Measurements from ENCODE around the gene SLC9A2.

SLC9A2 gene

GRCh38 chr2:102737431-102737830 lies 118.1 kb downstream of the SLC9A2 start:
- DNase-seq (ENCODE audit: low read depth): no peak
- peak overlapping the region; percentile 76 for H3K4me3 ChIP-seq (replicated peaks; ENCODE audit: low read depth, low read length)
- TF ChIP-seq, protein P1, sequence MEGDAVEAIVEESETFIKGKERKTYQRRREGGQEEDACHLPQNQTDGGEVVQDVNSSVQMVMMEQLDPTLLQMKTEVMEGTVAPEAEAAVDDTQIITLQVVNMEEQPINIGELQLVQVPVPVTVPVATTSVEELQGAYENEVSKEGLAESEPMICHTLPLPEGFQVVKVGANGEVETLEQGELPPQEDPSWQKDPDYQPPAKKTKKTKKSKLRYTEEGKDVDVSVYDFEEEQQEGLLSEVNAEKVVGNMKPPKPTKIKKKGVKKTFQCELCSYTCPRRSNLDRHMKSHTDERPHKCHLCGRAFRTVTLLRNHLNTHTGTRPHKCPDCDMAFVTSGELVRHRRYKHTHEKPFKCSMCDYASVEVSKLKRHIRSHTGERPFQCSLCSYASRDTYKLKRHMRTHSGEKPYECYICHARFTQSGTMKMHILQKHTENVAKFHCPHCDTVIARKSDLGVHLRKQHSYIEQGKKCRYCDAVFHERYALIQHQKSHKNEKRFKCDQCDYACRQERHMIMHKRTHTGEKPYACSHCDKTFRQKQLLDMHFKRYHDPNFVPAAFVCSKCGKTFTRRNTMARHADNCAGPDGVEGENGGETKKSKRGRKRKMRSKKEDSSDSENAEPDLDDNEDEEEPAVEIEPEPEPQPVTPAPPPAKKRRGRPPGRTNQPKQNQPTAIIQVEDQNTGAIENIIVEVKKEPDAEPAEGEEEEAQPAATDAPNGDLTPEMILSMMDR (IDR thresholded peaks at IDR 0.05; ENCODE audit: low read length, missing control alignments): no peak

DNA sequence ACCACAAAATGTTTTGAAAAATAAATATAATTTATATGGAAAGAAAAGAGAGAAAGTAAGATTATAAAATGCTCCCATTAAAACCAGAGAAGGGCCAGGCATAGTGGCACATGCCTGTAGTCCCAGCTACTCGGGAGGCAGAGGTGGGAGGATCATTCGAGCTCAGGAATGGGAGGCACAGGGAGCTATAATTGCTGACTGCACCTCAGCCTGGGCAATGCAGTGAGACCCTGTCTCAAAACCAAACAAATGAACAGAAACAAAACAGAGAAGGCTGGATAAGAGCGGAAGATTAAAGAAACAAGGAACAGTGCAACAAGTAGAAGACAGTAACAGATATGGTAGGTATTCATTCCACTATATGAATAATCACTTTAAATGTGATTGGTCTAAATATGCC lies 123.9 kb downstream of the SLC9A2 start:
- TF ChIP-seq, protein P1 (IDR thresholded peaks at IDR 0.05; ENCODE audit: low read length, missing control alignments): no peak
- DNase-seq (ENCODE audit: low read depth): no peak

DNA sequence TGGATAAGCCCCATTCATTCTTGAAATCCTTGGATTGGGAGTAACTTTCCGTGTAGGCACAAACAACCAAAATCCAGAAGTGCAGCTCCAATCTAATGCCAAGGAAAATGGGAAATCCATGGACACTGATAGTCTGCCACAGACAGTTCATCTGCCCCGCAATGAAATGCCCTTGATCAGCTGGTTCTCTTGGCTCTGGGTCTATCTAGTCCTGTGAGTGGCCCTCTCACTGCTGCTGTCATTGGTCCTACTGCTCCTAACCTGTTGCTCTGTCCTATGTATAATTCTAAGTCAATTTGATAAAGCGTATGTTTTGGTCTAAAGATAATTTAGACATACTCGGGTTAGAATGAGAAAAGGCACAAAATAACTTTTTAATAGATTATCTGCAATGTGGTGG lies 128.8 kb downstream of the SLC9A2 start:
- no peak overlapping the region for H3K4me3 ChIP-seq (replicated peaks; ENCODE audit: low read depth, low read length)
- TF ChIP-seq, protein P1 (IDR thresholded peaks at IDR 0.05; ENCODE audit: low read length, missing control alignments): no peak

More for the DNA sequence above, 123.9 kb downstream of the SLC9A2 start:
- no peak overlapping the region for H3K4me3 ChIP-seq (replicated peaks; ENCODE audit: low read depth, low read length)

DNA sequence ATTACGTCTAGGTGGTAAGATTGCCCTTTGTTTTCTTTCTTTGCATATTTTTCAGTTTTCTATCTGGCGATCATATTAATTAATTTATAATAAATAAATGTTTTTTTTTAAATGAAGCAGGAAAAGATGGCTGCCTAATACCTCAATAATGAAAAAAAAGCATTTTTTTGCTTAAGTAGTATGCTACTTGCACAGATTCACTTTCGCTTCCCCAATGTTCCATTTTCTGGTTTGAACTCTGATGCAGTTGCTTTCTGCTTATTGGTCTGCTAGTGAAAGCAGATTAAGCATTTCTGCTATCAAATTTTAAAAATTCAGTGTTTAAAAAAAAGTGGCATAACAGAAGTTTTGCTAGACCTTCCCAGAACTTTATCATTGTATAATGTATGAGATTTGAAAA lies 130.6 kb downstream of the SLC9A2 start:
- TF ChIP-seq, protein P1 (IDR thresholded peaks at IDR 0.05; ENCODE audit: low read length, missing control alignments): no peak
- no peak for DNase-seq (ENCODE audit: low read depth)
- no peak overlapping the region for H3K4me3 ChIP-seq (replicated peaks; ENCODE audit: low read depth, low read length)

More for the DNA sequence above, 128.8 kb downstream of the SLC9A2 start:
- no peak for DNase-seq (ENCODE audit: low read depth)

- H3K4me3 ChIP-seq (replicated peaks; ENCODE audit: low read depth, low read length): no peak overlapping the region
- peak; percentile 61 for DNase-seq (ENCODE audit: low read depth)
- TF ChIP-seq, protein P1 (IDR thresholded peaks at IDR 0.05; ENCODE audit: low read length, missing control alignments): peak; percentile 78
Observed at GRCh38 chr2:102753563-102754159, 134.3 kb downstream of the SLC9A2 start.

DNA sequence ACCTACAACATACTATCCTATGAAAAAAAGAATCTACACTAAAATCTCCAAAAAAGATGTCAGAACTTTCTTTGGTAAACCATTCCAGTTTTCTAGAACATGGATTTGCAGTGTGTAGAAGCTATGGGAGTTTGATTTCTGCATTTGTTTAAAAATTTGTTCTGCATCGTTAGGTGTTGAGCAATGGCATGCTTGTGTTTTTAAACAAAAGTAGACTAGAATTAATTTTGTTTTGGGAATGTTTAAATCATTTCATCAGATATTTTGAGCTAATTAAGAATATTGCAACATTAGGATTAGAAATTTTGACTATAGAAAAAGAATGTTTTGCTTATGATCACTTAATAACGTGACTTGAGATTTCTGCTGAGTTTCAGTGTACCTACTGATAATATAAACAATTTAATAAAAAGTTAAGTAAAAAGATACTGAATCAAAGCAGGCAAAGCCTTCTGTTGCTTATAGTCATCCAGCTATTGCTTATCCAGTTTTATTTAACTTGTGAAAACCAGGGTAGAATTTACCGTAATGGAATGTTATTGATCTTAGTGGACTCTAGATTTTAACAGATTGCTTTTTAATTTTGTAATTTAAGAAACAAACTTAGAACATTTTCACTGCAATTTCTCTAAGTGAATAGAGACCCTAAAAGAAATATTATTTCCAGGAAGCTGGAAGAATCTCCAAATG lies 135.2 kb downstream of the SLC9A2 start:
- no peak overlapping the region for H3K4me3 ChIP-seq (replicated peaks; ENCODE audit: low read depth, low read length)
- TF ChIP-seq, protein P1 (IDR thresholded peaks at IDR 0.05; ENCODE audit: low read length, missing control alignments): no peak
- DNase-seq (ENCODE audit: low read depth): no peak

Measured in fibroblast of pulmonary artery (primary cell).